ENCODE results near the gene SDK1. TPM values are rescaled to one million over a fixed set of nuclear protein-coding genes. Genes with fewer than 3 reads are reported as not detected.

Gene SDK1
- total RNA-seq, 2 donors from 2014 or later, result 4.8 to 13.2 TPM

- H3K4me3 ChIP-seq, result no peak overlapping the region
- H3K36me3 ChIP-seq, result no peaks in the 10 kb centered on the region
- WGBS, result 98% methylated on average over 4 of the region's 4 CpGs
- intact Hi-C loops (cut with DNase I), result no loop called here
- DNase-seq (ENCODE audit: low spot score), result no peak
- no peaks in the 10 kb centered on the region for H3K27me3 ChIP-seq (replicated peaks; ENCODE audit: insufficient read depth)
- H3K9me3 ChIP-seq, result no peaks in the 10 kb centered on the region
- no peaks in the 10 kb centered on the region for H3K4me1 ChIP-seq (replicated peaks)
- no peak overlapping the region for H3K27ac ChIP-seq
- TF ChIP-seq POLR2AphosphoS5 (IDR thresholded peaks at IDR 0.05), result no peak
- no peak for TF ChIP-seq POLR2A (IDR thresholded peaks at IDR 0.05)
- TF ChIP-seq CTCF (IDR thresholded peaks at IDR 0.05), result no peak
Observed at GRCh38 chr7:4037308-4037707, 736.3 kb downstream of the SDK1 start.

- intact Hi-C loops (cut with DNase I), result no loop called here
- no peak overlapping the region for H3K4me3 ChIP-seq
- 90% methylated on average over 4 of the region's 4 CpGs for WGBS
- no peaks in the 10 kb centered on the region for H3K4me1 ChIP-seq (replicated peaks)
- TF ChIP-seq CTCF (IDR thresholded peaks at IDR 0.05) (no peak), POLR2AphosphoS5 (IDR thresholded peaks at IDR 0.05) (no peak), POLR2A (IDR thresholded peaks at IDR 0.05) (no peak)
- H3K36me3 ChIP-seq, result no peaks in the 10 kb centered on the region
- no peak for DNase-seq (ENCODE audit: low spot score)
- H3K27me3 ChIP-seq (replicated peaks; ENCODE audit: insufficient read depth), result no peaks in the 10 kb centered on the region
- no peak overlapping the region for H3K27ac ChIP-seq
- H3K9me3 ChIP-seq, result no peaks in the 10 kb centered on the region
Observed at GRCh38 chr7:4037877-4038276, 736.8 kb downstream of the SDK1 start.

GRCh38 chr7:4040109-4040928 is 739.3 kb downstream of the SDK1 start:
- no peaks in the 10 kb centered on the region for H3K9me3 ChIP-seq

GRCh38 chr7:4042402-4043045 is 741.5 kb downstream of the SDK1 start:
- no peaks in the 10 kb centered on the region for H3K36me3 ChIP-seq
- H3K27ac ChIP-seq, result no peak overlapping the region
- 56% methylated on average over 11 of the region's 11 CpGs for WGBS
- TF ChIP-seq POLR2A (IDR thresholded peaks at IDR 0.05) (no peak), POLR2AphosphoS5 (IDR thresholded peaks at IDR 0.05) (no peak), CTCF (IDR thresholded peaks at IDR 0.05) (no peak)
- no peak for DNase-seq (ENCODE audit: low spot score)
- intact Hi-C loops (cut with DNase I), result no loop called here
- no peaks in the 10 kb centered on the region for H3K9me3 ChIP-seq
- no peaks in the 10 kb centered on the region for H3K4me1 ChIP-seq (replicated peaks)
- no peaks in the 10 kb centered on the region for H3K27me3 ChIP-seq (replicated peaks; ENCODE audit: insufficient read depth)
- no peak overlapping the region for H3K4me3 ChIP-seq

More at GRCh38 chr7:4040109-4040928, 739.3 kb downstream of the SDK1 start:
- H3K27ac ChIP-seq, result no peak overlapping the region
- H3K4me3 ChIP-seq, result no peak overlapping the region
- H3K27me3 ChIP-seq (replicated peaks; ENCODE audit: insufficient read depth), result no peaks in the 10 kb centered on the region
- TF ChIP-seq POLR2A (IDR thresholded peaks at IDR 0.05) (no peak), POLR2AphosphoS5 (IDR thresholded peaks at IDR 0.05) (no peak), CTCF (IDR thresholded peaks at IDR 0.05) (no peak)
- DNase-seq (ENCODE audit: low spot score), result no peak
- 87% methylated on average over 20 of the region's 20 CpGs for WGBS
- no peaks in the 10 kb centered on the region for H3K36me3 ChIP-seq
- H3K4me1 ChIP-seq (replicated peaks), result no peaks in the 10 kb centered on the region
- intact Hi-C loops (cut with DNase I), result no loop called here
